Inferior parietal cortex (tissue), 1 donor: Measurements from ENCODE around the gene PA2G4.
"Not testable (repeated sequence)": the region's sequence is repeated elsewhere in the genome, so short reads cannot be mapped to it uniquely, and the experiment has no call there.

Experiments used
- DNase-seq: peaks from one replicate; pipeline ENCODE4 v3.0.0-alpha.2; 2016; ENCODE audit errors: extremely low spot score

PA2G4 gene

DNA sequence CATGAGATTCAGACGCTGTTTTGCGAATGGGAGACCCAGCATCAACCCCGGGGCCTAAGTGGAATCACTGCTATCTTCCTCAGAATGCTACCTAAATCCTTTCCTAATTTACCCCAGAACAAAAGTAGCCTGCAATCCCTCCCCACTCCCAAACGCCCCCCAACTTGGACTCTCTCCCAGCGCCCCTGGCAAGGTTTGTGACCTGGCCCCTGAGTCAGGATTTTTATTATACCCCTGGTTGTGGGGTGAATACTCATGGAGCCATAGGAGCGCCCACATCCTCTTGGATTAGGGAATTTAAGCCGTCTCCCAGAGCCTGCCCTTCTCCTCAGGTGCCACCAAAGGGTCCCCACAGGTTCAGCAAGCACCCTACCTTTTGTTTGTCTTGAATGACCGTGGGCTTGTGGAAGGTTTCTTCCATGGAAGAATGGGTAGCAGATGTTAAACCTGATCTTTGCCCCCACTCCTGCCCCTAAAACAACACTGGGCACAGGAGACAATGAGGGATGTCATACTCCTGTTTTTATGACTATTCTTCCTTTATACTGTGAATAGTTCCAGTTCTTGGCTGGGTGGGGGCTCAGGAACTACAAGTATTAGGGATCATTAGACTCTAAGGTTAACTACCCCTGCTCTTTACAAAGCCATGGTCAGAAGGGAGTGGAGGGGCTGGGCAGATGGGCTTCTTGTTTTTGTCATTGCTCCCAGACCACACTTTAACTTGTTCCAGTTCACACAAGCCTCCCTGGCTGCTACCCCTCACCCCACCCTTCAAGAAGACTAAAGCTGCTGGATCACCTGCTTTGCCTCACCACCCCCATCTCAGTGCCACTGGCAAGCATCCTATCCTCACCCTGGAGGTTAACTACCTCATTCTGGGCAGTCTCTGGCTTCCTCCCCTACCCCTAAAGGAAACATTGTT lies 48.7 kb downstream of the PA2G4 start:
- DNase-seq: no peak

DNA sequence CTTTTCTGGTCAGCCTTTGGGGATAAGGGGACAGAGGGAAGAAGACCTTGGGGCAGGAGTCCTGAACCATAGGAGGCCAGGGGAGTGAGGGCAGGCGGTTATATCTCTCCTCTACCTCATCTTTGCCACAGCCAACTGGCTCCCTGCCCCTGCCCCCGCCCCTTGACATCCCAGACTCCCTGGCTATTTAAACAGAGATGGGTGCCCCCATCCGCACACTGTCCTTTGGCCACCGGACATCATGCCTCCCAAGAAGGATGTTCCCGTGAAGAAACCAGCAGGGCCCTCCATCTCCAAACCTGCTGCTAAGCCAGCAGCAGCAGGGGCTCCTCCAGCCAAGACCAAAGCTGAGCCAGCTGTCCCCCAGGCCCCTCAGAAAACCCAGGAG lies 49.3 kb downstream of the PA2G4 start:
- no peak for DNase-seq

DNA sequence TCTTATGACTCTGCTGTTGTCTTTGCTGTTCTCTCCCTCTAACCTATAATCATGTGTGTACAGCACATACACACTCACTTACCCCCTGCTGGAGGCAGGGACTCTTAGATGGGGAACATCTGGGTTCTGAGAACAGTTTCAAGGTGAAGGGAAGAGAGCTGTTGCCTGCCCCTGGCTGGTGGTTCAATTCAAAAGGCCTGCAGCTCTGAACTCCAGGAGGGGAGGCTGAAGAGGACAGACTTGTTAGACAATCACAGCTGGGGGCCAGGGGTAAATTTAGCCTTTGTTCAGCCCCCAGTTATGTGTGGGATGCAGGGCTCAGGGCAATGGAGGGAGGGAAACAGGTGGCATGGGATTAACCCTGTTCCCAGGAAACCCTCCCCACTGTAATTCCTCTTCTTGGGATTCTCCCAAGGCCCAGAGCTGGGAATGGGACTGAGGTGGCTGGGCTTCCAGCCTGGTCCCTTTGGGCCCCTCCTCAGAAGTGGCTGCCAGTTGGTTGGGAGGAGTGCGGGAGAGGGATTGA lies 50.0 kb downstream of the PA2G4 start:
- DNase-seq: no peak

DNA sequence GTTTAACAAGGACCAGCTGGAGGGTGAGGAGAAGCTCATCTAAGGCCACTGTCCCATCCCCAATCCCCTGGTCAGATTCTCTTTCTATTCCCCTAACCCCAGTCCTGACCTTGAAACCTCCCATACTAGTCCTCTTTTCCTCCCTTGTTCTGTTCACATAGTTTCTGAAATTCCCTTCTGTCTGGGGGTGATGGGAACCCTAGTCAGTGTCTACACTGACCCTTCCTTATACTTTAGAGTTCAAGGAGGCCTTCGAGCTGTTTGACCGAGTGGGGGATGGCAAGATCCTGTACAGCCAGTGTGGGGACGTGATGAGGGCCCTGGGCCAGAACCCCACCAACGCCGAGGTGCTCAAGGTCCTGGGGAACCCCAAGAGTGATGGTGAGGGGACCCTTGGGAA lies 50.5 kb downstream of the PA2G4 start:
- DNase-seq: no peak

DNA sequence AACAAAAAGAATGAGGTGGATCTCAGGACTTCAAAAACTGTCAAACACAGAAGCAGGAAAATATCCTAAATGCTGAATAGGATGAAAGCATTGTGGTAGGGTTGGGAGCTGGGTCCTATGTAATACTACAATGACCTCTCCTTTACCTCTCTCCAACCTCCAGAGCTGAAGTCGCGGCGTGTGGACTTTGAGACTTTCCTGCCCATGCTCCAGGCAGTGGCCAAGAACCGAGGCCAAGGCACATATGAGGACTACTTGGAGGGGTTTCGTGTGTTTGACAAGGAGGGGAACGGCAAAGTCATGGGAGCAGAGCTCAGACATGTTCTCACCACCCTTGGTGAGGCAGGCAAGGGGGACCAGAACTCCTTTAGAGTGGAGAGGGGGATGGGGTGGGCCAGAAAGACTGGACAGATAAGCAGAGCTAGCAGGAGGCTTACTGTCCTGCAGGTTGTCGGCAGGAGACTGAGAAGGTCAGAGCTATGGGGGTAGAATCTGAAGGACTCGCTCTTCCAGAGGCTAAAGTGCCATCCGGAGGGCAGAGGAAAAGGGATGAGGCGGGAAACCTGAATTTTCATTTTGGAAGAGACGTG lies 51.0 kb downstream of the PA2G4 start:
- no peak for DNase-seq

DNA sequence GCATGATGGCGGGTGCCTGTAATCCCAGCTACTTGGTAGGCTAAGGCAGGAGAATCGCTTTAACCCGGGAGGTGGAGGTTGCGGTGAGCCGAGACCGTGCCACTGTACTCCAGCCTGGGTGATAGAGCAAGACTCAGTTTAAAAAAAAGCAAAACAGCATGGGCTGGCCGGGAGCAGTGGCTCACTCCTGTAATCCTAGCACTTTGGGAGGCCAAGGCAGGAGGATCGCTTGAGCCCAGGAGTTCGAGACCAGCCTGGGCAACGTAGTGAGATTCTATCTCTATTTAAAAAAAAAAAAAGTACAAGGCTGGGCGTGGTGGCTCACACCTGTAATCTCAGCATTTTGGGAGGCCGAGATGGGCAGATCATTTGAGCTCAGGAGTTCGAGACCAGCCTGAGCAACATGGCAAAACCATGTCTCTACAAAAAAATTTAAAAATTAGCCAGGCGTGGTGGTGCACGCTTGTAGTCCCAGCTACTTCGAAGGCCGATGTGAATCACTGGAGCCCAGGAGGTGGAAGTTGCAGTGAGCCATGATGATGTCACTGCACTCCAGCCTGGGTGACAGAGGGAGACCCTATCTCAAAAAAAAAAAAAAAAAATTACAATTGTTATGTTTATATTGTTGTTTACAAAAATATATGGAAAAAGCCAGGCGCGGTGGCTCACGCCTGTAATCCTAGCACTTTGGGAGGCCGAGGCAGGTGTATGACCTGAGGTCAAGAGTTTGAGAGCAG lies 52.3 kb downstream of the PA2G4 start:
- not testable (repeated sequence) for DNase-seq

DNA sequence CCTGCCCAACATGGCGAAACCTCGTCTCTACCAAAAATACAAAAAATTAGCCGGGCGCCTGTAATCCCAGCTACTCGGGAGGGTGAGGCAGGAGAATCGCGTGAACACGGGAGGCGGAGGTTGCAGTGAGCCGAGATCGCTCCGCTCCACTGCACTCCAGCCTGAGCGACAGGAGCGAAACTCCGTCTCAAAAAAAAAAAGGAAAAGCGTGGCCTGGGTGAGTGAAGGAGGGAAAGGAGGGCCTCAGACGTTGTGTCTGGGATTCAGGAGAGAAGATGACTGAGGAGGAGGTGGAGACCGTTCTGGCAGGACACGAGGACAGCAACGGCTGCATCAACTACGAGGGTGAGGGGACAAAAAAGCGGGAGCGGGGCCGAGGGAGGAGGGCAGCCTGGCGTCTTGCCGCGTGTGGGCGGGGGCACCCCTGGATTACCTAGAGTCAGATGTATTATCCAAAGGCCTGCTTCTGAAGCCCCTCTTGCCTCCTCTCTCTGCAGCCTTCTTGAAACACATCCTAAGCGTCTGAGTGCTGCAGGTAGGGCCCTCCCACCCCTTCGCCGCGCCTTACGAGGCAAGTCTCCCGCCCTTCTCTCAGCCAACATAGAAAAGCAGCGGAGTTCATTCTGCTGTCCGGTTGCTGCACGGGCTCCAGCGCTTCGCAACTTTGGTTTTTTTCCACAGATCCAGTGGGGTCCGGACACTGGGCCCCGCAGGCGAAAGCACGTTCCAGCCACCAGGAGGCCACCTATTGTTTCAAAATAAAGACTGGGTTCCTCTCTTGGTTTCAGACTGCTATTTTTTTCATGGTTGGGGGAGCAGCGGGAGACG lies 53.1 kb downstream of the PA2G4 start:
- peak; percentile 61 for DNase-seq

DNA sequence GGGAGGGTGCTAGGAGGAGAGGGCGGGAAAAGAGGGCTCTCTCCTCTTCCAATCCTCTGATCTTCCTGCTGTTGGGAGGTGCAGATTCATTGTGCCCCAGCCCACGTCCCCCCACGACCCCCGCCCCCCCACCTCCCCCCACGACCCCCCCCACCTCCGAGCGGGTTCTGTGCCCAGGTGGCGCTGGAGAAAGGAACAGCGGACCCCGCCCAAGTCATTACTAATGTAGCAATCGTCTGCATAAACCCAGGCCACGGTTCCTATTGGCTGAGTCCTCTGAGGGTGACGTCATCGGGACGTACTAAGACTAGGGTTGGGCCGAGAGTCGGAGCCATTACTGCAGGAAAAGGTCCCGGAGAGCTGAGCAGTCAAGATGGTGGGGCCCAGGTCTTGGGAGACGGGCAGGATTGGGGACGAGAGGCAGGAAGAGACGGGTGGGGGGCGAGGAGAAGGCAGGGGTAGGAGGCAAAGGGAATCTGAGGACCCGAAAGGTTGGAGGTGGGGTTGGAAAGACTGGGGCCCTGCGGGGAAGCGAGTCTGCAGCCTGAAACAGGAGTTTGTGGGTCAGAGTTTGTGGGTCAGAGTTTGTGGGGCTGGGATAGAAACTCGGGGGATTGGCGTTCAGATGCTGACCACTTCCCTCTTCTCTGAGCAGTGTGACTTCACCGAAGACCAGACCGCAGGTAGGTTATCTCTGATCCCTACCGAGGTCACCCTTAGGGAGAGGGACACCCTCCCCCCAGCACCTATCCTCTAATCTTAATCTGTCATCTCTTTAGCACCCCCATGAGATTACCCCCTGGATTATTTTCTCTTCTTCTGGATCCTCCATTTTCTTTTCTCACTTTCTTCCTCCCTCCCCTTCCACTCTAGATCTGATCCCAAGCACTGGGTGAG lies 53.9 kb downstream of the PA2G4 start, which contains the start of gene MYL6:
Gene MYL6, plus strand, starts transcription at position 331 of the 897 bp plus-strand sequence. Its CDS starts 43 bp downstream, at position 374.
- peak; percentile 99 for DNase-seq

DNA sequence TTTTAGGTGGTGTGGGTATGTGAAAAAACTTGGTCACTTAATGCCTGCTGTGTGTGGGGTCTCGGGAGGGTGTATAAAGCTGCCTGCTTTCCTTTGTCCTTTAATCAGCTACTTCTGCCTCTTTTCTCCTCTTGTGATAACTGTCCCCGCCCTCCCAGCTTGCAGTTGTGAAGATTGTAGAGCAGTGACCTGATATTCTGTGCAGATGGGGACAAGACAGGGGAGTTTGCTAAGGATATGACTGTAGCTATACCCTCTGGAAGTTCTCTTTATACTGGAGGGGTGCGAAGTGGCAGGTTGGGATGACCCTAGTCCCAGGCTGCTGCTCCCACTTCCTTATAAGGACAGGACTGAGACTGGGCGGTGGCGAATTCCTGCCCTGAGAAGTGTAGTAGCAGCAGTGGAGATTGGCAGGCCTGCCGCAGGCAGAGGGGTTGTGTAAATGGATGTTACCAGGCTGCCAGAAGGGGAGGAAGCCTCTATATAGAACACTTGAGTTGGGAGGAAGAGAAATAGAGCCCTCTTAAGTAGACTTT lies 54.6 kb downstream of the PA2G4 start:
- DNase-seq: no peak

DNA sequence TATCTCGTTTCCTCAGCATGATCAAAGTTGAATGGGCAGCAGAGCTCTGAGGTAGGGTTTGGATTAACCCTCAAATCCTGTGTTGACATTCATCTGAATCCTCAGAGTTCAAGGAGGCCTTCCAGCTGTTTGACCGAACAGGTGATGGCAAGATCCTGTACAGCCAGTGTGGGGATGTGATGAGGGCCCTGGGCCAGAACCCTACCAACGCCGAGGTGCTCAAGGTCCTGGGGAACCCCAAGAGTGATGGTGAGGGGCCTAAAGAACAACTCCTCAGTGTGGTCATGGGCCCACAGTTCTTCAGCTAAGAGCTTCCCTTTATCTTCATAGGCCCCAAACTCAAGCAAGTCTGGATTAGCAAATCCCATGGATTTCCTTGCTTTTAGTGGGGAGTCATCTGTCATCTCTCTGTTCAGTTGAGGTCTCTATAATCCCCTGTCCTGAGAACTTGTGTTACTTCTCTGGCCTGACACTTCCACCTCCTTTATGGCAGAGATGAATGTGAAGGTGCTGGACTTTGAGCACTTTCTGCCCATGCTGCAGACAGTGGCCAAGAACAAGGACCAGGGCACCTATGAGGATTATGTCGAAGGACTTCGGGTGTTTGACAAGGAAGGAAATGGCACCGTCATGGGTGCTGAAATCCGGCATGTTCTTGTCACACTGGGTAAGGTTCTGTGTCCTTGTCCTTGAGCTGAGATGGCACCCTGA lies 55.3 kb downstream of the PA2G4 start:
- DNase-seq: no peak

DNA sequence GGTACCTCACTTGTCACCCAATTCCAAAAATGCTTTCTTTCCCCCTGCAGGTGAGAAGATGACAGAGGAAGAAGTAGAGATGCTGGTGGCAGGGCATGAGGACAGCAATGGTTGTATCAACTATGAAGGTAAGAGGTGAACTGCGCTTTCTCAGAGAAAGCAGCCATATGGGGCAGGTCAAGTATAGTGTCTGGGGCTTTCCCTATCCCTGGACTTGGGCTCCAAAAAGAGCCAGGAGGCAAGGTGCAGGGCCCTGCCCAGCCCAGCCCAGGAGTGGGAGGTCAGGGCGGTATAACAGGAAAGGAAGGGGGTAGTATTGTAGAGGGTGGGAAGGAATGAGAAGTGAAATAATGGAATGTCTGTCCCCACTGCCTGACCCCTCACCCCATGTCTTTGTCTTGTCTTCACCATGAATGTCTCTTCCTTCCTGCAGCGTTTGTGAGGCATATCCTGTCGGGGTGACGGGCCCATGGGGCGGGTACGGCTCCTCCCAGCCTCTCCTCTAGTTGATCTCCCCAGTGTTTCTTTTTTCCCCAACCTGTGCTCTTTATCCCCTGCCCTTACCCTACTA lies 55.9 kb downstream of the PA2G4 start:
- DNase-seq: no peak

DNA sequence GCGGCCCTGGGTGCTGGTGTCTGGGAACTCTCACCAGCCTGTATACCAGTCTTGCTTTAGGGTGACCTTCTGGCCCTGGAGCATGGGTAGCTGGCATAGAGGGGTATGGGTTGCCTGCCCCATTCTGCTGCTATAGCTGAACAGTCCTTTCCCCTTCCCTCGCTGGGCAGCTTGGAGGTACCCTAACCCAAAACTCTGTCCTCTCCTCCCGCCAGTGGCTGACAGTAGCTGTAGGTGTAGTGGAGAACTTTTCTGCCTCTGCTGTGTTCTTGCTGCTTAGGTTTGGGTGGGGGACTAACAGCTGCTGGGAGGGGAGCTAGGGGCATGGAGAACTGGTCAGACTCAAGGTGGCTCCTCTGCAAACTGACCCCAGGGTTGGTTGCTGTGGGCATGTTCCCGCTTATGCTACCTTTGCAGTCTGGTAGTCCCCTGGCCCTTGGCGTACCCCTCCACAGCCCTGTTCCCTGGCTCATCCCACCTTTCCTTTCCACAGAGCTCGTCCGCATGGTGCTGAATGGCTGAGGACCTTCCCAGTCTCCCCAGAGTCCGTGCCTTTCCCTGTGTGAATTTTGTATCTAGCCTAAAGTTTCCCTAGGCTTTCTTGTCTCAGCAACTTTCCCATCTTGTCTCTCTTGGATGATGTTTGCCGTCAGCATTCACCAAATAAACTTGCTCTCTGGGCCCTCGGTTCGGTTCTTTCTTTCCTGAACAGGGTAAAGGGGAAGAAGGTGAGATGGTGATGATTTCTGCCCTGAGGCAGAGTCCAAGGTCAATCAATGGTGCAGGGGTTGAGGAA lies 56.7 kb downstream of the PA2G4 start:
- no peak for DNase-seq

DNA sequence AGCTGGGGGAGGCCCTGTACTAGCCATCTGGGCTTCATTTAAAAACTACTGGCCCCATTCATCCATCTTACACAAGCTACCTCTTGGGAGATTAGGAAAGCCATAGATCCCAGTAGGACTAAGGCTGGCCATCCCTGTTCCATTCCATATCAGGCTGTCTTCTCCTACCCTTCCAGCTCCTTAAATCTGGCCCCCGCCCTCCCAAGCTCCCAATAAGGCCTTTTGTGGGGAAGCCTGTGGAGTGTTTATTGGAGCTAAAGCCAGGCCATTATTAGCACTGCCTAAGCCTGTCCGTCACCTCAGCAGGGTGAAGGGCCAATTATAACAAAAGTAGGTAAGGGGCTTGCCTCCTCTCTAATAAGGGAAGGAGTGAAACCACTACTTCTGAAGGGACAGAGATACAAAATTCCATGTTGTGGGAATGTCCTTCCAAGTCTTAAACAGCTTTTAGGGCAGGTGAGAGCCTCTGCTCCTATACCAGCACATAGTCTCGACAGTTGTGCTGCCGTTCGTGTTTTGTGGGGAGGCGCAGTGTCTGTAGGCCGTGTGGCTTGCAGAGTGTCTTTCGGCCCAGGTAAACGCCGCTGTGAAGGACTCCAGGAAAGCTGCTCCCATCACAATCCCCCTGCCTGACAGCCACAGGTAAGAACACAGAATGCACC lies 57.5 kb downstream of the PA2G4 start:
- DNase-seq: no peak

DNA sequence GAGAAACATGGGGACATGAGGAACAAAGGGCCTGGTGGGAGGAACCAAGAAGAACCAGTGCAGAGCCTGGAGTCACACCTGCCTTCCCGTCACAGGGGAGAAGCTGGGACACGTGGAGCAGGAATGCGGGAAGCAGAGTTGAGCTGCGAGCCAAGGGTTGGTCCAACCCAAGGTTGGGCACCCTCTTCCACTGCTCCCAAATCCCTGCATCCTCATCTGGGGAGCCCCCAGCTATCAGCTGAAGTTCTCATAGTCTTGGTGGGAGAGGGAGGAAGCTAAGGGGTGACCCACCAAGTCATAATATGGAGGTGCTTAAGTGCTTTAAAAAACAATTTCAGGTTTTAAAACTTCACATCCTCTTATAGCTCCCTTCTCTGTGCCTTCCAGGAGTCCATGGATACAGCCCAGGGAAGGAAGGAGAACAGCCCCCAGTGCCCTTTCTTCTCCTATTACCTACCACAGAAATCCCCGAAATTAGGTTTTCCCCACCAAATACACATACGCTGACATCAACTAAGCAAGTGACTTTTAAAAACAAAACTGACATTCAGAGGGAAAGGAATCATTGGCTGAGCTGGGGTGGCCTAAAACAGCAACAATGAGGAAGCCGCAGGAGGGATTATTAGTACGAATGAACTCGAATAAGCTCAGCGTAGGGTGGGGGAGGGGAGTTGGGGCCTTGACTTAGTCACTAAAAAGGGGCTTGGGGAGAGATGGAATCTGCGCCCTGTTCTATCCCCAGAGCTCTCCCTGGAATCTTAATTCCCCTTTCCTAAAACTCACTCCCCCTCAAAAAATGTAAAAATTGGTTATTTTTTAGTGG lies 58.3 kb downstream of the PA2G4 start:
- no peak for DNase-seq
